Activated CD8-positive, alpha-beta T cell treated with anti-CD3 and anti-CD28 coated beads for 36 hours (primary cell): ENCODE results near the gene PTP4A1. TPM values are rescaled to one million over a fixed set of nuclear protein-coding genes. Genes with fewer than 3 reads are reported as not detected.

Experiments used
- ATAC-seq: fragments of 200-7000 bp; cut with Tn5 transposase; one replicate; pipeline ENCODE4 v1.10.0; 2021; ENCODE audit warnings: mild to moderate bottlenecking, moderate library complexity
- CTCF ChIA-PET: fragments of 350-600 bp; sonication (Branson Sonifier 250); formaldehyde crosslinking; loops from one replicate; lab custom pipeline; 2021; ENCODE audit warnings: antibody characterized with exemption; lab: Charles Lee
- POLR2A ChIA-PET: fragments of 350-600 bp; sonication (Branson Sonifier 250); formaldehyde crosslinking; loops from one replicate; lab custom pipeline; 2021; ENCODE audit warnings: antibody characterized with exemption; lab: Charles Lee
- DNase-seq: peaks from one replicate; pipeline ENCODE4 v3.0.0-alpha.2; 2020
- H3K27ac Mint-ChIP-seq: one replicate; pipeline ENCODE4 v1.8.0; 2021; ENCODE audit warnings: mild to moderate bottlenecking, mixed read lengths
- H3K27me3 Mint-ChIP-seq: one replicate; pipeline ENCODE4 v1.8.0; 2021; ENCODE audit warnings: mixed read lengths
- H3K36me3 Mint-ChIP-seq: one replicate; pipeline ENCODE4 v1.8.0; 2021; ENCODE audit warnings: low read depth, mixed read lengths
- H3K4me1 Mint-ChIP-seq: one replicate; pipeline ENCODE4 v1.8.0; 2021; ENCODE audit warnings: low read depth, mixed read lengths
- H3K4me3 Mint-ChIP-seq: one replicate; pipeline ENCODE4 v1.8.0; 2021; ENCODE audit warnings: mild to moderate bottlenecking, moderate library complexity, mixed read lengths
- H3K9me3 Mint-ChIP-seq: one replicate; pipeline ENCODE4 v1.8.0; 2021; ENCODE audit warnings: mixed read lengths
- CTCF ChIP-seq: fragments of 200-600 bp; IDR thresholded peaks from one replicate; pipeline ENCODE4 v1.8.0; 2022; ENCODE audit warnings: antibody characterized with exemption, mild to moderate bottlenecking
- intact Hi-C: fragments of 100-400 bp; cut with micrococcal nuclease; formaldehyde crosslinking; loops from one replicate; pipeline ENCODE4 v1.10.0; 2022
- total RNA-seq, 2 experiments: library from RNA; stranded (reverse); gene quantifications; one replicate each; pipeline ENCODE4 v1.2.3, GENCODE V29; 2021

Gene PTP4A1
- total RNA-seq, 2 experiments from 2014 or later, result 52.6 to 54.7 TPM

DNA sequence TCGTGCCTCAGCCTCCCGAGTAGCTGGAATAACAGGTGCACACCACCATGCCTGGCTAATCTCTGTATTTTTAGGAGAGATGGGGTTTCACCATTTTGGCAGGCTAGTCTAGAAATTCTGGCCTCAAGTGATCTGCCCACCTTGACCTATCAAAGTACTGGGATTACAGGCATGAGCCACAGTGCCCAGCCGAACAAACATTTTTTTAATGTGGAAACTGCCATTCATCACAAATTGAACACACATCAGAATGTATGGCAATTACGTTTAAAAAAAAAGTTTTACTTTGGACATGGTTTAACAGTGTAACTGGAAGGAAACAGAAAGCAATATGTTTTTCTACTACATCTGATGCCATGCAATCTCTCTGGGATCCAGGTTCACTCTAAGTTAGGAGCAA lies 38.3 kb upstream of the PTP4A1 start:
- POLR2A ChIA-PET, result no interaction called here
- CTCF ChIA-PET, result no interaction called here

GRCh38 chr6:63537201-63537958 lies 34.9 kb upstream of the PTP4A1 start:
- H3K4me1 Mint-ChIP-seq, result no peaks in the 10 kb centered on the region
- no peak overlapping the region for H3K27ac Mint-ChIP-seq
- TF ChIP-seq CTCF, result no peak
- CTCF ChIA-PET, result no interaction called here
- H3K36me3 Mint-ChIP-seq, result no peaks in the 10 kb centered on the region
- DNase-seq (no peak), ATAC-seq (no peak)
- H3K9me3 Mint-ChIP-seq, result no peaks in the 10 kb centered on the region
- H3K4me3 Mint-ChIP-seq, result no peak overlapping the region
- H3K27me3 Mint-ChIP-seq, result peaks cover 10% of the 10 kb centered on the region
- intact Hi-C loops, result no loop called here
- POLR2A ChIA-PET, result no interaction called here

More for the DNA sequence above, 38.3 kb upstream of the PTP4A1 start:
- ATAC-seq, result no peak
- no peak for TF ChIP-seq CTCF
- Mint-ChIP-seq H3K27me3 (peaks cover 1% of the 10 kb centered on the region), H3K27ac (no peak overlapping the region), H3K4me3 (no peak overlapping the region), H3K36me3 (no peaks in the 10 kb centered on the region), H3K4me1 (peaks cover 7% of the 10 kb centered on the region), H3K9me3 (no peaks in the 10 kb centered on the region)
- DNase-seq, result no peak
- intact Hi-C loops, result no loop called here

- ChIA-PET POLR2A (no interaction called here), CTCF (no interaction called here)
- DNase-seq (no peak), ATAC-seq (no peak)
- H3K4me1 Mint-ChIP-seq, result no peaks in the 10 kb centered on the region
- TF ChIP-seq CTCF, result no peak
- H3K27me3 Mint-ChIP-seq, result peaks cover 15% of the 10 kb centered on the region
- no peak overlapping the region for H3K27ac Mint-ChIP-seq
- no peak overlapping the region for H3K4me3 Mint-ChIP-seq
- no peaks in the 10 kb centered on the region for H3K36me3 Mint-ChIP-seq
- intact Hi-C loops, result no loop called here
- H3K9me3 Mint-ChIP-seq, result no peaks in the 10 kb centered on the region
Observed at GRCh38 chr6:63537959-63538300, 34.4 kb upstream of the PTP4A1 start.

DNA sequence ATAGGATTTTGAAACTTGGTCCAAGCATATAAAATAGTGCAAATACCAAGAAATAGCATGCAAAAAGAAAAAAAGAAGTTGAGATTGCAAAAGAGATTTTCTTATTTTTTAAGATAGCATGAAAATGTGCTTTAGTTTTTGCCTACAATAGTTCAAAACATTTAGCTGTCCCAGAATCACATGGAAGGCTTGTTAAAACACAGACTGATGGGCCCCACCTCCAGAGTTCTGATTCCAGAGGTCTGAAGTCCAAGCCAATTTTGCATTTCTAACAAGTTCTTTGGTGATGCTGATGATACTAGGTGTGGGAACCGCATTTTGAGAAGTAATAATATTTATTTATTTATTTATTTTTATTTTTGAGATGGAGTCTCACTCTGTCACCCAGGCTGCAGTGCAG lies 33.7 kb upstream of the PTP4A1 start:
- Mint-ChIP-seq H3K36me3 (no peaks in the 10 kb centered on the region), H3K9me3 (no peaks in the 10 kb centered on the region), H3K4me1 (no peaks in the 10 kb centered on the region), H3K27ac (no peak overlapping the region), H3K27me3 (peaks cover 19% of the 10 kb centered on the region), H3K4me3 (no peak overlapping the region)
- ChIA-PET POLR2A (no interaction called here), CTCF (no interaction called here)
- DNase-seq, result no peak
- intact Hi-C loops, result no loop called here
- no peak for TF ChIP-seq CTCF
- ATAC-seq, result no peak

DNA sequence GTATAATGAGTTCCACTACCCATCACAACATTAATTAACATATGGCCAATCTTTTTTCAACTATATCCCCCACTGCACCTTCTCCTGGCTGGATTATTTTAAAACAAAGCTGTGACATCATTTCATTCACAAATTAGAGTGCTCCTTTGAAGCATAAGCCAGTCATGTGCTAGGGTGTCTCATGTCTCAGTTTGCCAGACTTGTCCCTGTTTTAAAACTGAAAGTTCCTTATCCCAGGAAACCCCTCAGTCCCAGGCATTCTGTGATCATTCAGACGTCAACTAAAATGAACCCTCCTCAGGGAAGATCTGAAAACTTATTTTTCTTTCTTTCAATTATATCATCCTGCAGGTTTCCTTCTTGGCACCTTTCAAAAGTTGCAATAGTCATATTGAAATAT lies 29.3 kb upstream of the PTP4A1 start:
- Mint-ChIP-seq H3K9me3 (no peaks in the 10 kb centered on the region), H3K36me3 (no peaks in the 10 kb centered on the region), H3K4me3 (no peak overlapping the region), H3K27me3 (peaks cover 25% of the 10 kb centered on the region), H3K4me1 (no peaks in the 10 kb centered on the region), H3K27ac (no peak overlapping the region)
- ATAC-seq (no peak), DNase-seq (no peak)
- intact Hi-C loops, result no loop called here
- POLR2A ChIA-PET, result no interaction called here
- CTCF ChIA-PET, result no interaction called here
- TF ChIP-seq CTCF, result no peak
